H9 (cell line): ENCODE data around the gene CYBB. TPM values are rescaled to one million over a fixed set of nuclear protein-coding genes. Genes with fewer than 3 reads are reported as not detected.

Source experiments
- DNase-seq: peaks from one replicate; pipeline ENCODE4 v3.0.0-alpha.2; 2017
- H2AFZ ChIP-seq: one replicate; pipeline ENCODE4 v1.6.1; 2013; ENCODE audit warnings: mild to moderate bottlenecking, low read length, control low read depth, moderate library complexity
- H2AK5ac ChIP-seq: 2 replicates; pipeline ENCODE4 v1.6.1; 2013; ENCODE audit warnings: low read length, control low read depth, mixed read lengths; ENCODE audit not compliant: insufficient read length
- H2BK120ac ChIP-seq: one replicate; pipeline ENCODE4 v1.6.1; 2013; ENCODE audit warnings: low read depth, mild to moderate bottlenecking, low read length, control low read depth, inconsistent platforms; ENCODE audit not compliant: poor library complexity, severe bottlenecking
- H2BK12ac ChIP-seq: 2 replicates; pipeline ENCODE4 v1.6.1; 2013; ENCODE audit warnings: low read length, control low read depth, mixed read lengths, low read depth; ENCODE audit not compliant: insufficient read length
- H2BK15ac ChIP-seq: 2 replicates; pipeline ENCODE4 v1.6.1; 2013; ENCODE audit warnings: low read depth, low read length, control low read depth
- H2BK20ac ChIP-seq: one replicate; pipeline ENCODE4 v1.6.1; 2013; ENCODE audit warnings: low read depth, mild to moderate bottlenecking, low read length, control low read depth, inconsistent platforms; ENCODE audit not compliant: poor library complexity, severe bottlenecking
- H2BK5ac ChIP-seq: 2 replicates; pipeline ENCODE4 v1.6.1; 2013; ENCODE audit warnings: low read length, control low read depth, mixed read lengths; ENCODE audit not compliant: insufficient read length
- H3K14ac ChIP-seq: 2 replicates; pipeline ENCODE4 v1.6.1; 2013; ENCODE audit warnings: low read length, control low read depth; ENCODE audit not compliant: insufficient read depth
- H3K18ac ChIP-seq: 2 replicates; pipeline ENCODE4 v1.6.1; 2013; ENCODE audit warnings: low read depth, mild to moderate bottlenecking, mixed read lengths, low read length, control low read depth; ENCODE audit not compliant: insufficient read length
- H3K23ac ChIP-seq: 2 replicates; pipeline ENCODE4 v1.6.1; 2013; ENCODE audit warnings: low read length, control low read depth, mixed read lengths, low read depth; ENCODE audit not compliant: insufficient read length
- H3K23me2 ChIP-seq: 2 replicates; pipeline ENCODE4 v1.6.1; 2013; ENCODE audit warnings: low read depth, mild to moderate bottlenecking, mixed read lengths, low read length, control low read depth; ENCODE audit not compliant: insufficient read length, poor library complexity, severe bottlenecking
- H3K27ac ChIP-seq: 2 replicates; pipeline ENCODE4 v1.5.1; 2013; ENCODE audit warnings: low read length, control low read depth, mixed read lengths, low read depth; ENCODE audit not compliant: insufficient read length
- H3K27me3 ChIP-seq: 2 replicates; pipeline ENCODE4 v1.6.1; 2013; ENCODE audit warnings: low read length, control low read depth, inconsistent platforms; ENCODE audit not compliant: insufficient read depth
- H3K4ac ChIP-seq: 2 replicates; pipeline ENCODE4 v1.6.1; 2013; ENCODE audit warnings: low read depth, mild to moderate bottlenecking, control low read depth, inconsistent platforms, low read length, moderate library complexity
- H3K4me1 ChIP-seq: 2 replicates; pipeline ENCODE4 v1.6.1; 2013; ENCODE audit warnings: low read length, control low read depth, inconsistent platforms; ENCODE audit not compliant: insufficient read depth
- H3K4me2 ChIP-seq: 2 replicates; pipeline ENCODE4 v1.6.1; 2013; ENCODE audit warnings: low read length, control low read depth, mixed read lengths; ENCODE audit not compliant: insufficient read length, insufficient read depth
- H3K56ac ChIP-seq: 2 replicates; pipeline ENCODE4 v1.6.1; 2013; ENCODE audit warnings: low read depth, mild to moderate bottlenecking, mixed read lengths, low read length, control low read depth; ENCODE audit not compliant: insufficient read length
- H3K79me1 ChIP-seq: 2 replicates; pipeline ENCODE4 v1.6.1; 2013; ENCODE audit warnings: low read depth, mild to moderate bottlenecking, moderate library complexity, low read length, control low read depth, inconsistent platforms; ENCODE audit not compliant: insufficient read depth, poor library complexity, severe bottlenecking
- H3K79me2 ChIP-seq: 2 replicates; pipeline ENCODE4 v1.6.1; 2013; ENCODE audit warnings: low read length, control low read depth, inconsistent platforms; ENCODE audit not compliant: insufficient read depth
- H3K9ac ChIP-seq: 2 replicates; pipeline ENCODE4 v1.6.1; 2013; ENCODE audit warnings: low read length, control low read depth, mixed read lengths; ENCODE audit not compliant: insufficient read length; ENCODE audit errors: extremely low read depth
- H3K9me3 ChIP-seq: one replicate; pipeline ENCODE4 v1.6.1; 2013; ENCODE audit warnings: low read depth, low read length, inconsistent platforms; ENCODE audit not compliant: control insufficient read depth
- H3T11ph ChIP-seq: one replicate; pipeline ENCODE4 v1.6.1; 2013; ENCODE audit warnings: mild to moderate bottlenecking, low read length, control low read depth, inconsistent platforms
- H4K20me1 ChIP-seq: one replicate; pipeline ENCODE4 v1.6.1; 2013; ENCODE audit not compliant: control insufficient read depth, insufficient read length, insufficient read depth
- H4K5ac ChIP-seq: 2 replicates; pipeline ENCODE4 v1.6.1; 2013; ENCODE audit warnings: low read depth, mild to moderate bottlenecking, mixed read lengths, low read length, control low read depth; ENCODE audit not compliant: insufficient read length
- H4K8ac ChIP-seq: replicated peaks from 2 replicates; pipeline ENCODE4 v1.6.1; 2013; ENCODE audit warnings: low read length, control low read depth, mixed read lengths, low read depth; ENCODE audit not compliant: insufficient read length
- H4K91ac ChIP-seq: 2 replicates; pipeline ENCODE4 v1.6.1; 2013; ENCODE audit warnings: low read depth, mild to moderate bottlenecking, moderate library complexity, mixed read lengths, low read length, control low read depth; ENCODE audit not compliant: insufficient read length
- H3K27ac Mint-ChIP-seq, 3 experiments: 2 replicates in 2 of 3; 3 replicates in 1 of 3; pipeline ENCODE4 v1.8.0; 2020 to 2021; ENCODE audit warnings: mixed read lengths in 3 of 3, mild to moderate bottlenecking in 1 of 3, moderate library complexity in 1 of 3
- H3K27me3 Mint-ChIP-seq: 2 replicates; pipeline ENCODE4 v1.8.0; 2021; ENCODE audit warnings: low read depth, mild to moderate bottlenecking, moderate library complexity, mixed read lengths
- H3K36me3 Mint-ChIP-seq, 3 experiments: 2 replicates in 2 of 3; 3 replicates in 1 of 3; pipeline ENCODE4 v1.8.0; 2020 to 2021; ENCODE audit warnings: low read depth in 3 of 3, mixed read lengths in 3 of 3; ENCODE audit not compliant: insufficient read depth in 1 of 3
- H3K4me1 Mint-ChIP-seq, 2 experiments: 2 replicates each; pipeline ENCODE4 v1.8.0; 2020; ENCODE audit warnings: mixed read lengths in 2 of 2
- H3K4me3 Mint-ChIP-seq, 2 experiments: 2 replicates in 1 of 2; 3 replicates in 1 of 2; pipeline ENCODE4 v1.8.0; 2020 to 2021; ENCODE audit warnings: mild to moderate bottlenecking in 2 of 2, mixed read lengths in 2 of 2, moderate library complexity in 1 of 2
- H3K9me3 Mint-ChIP-seq, 2 experiments: 2 replicates in 1 of 2; 3 replicates in 1 of 2; pipeline ENCODE4 v1.8.0; 2020; ENCODE audit warnings: mild to moderate bottlenecking in 2 of 2, mixed read lengths in 2 of 2, moderate library complexity in 1 of 2
- WGBS: extraction: QIAGEN DNeasy Blood & Tissue Kit; methylation state at CpG from one replicate; pipeline ENCODE4 v1.1.7; 2013; ENCODE audit warnings: missing lambda C conversion rate, low lambda C conversion rate, mixed read lengths; ENCODE audit not compliant: insufficient read length; ENCODE audit errors: extremely low coverage; 5-methylcytosine and 5-hydroxymethylcytosine counted together
- total RNA-seq: library from RNA; stranded (reverse); gene quantifications from 2 replicates; pipeline ENCODE4 v1.2.1, GENCODE V29; 2021
- TF ChIP-seq, protein P1 (sequence below): fragments of 200-600 bp; sonication (generic); conservative IDR thresholded peaks from 3 replicates; pipeline ENCODE4 v1.8.0; 2021; ENCODE audit warnings: antibody characterized with exemption, mild to moderate bottlenecking

Gene CYBB
- total RNA-seq, 1 experiment from 2014 or later, result 0.07 TPM

GRCh38 chrX:37803057-37803456 lies 23.2 kb downstream of the CYBB start:
- peaks cover 44 to 48% of the 10 kb centered on the region in 2 experiments for H3K9me3 Mint-ChIP-seq
- no peaks in the 10 kb centered on the region for H3K4me1 Mint-ChIP-seq

More at GRCh38 chrX:37803057-37803456, 23.2 kb downstream of the CYBB start:
- Histone ChIP-seq H3K4me2 (no peak overlapping the region), H3K18ac (no peak overlapping the region), H3K9me3 (no peaks in the 10 kb centered on the region), H3K79me1 (no peaks in the 10 kb centered on the region), H3K23ac (no peak overlapping the region), H2AK5ac (no peak overlapping the region), H3K79me2 (no peaks in the 10 kb centered on the region), H4K8ac (no peak overlapping the region), H3K56ac (no peak overlapping the region), H4K91ac (no peak overlapping the region), H2AFZ (no peak overlapping the region), H3K4ac (no peak overlapping the region), H2BK120ac (no peak overlapping the region), H3K4me1 (no peaks in the 10 kb centered on the region), H4K20me1 (no peaks in the 10 kb centered on the region), H2BK20ac (no peak overlapping the region), H3T11ph (no peak overlapping the region), H4K5ac (no peak overlapping the region), H3K27ac (no peak overlapping the region), H2BK5ac (no peak overlapping the region), H2BK12ac (no peak overlapping the region), H3K23me2 (no peaks in the 10 kb centered on the region), H2BK15ac (no peak overlapping the region), H3K27me3 (no peaks in the 10 kb centered on the region), H3K9ac (no peak overlapping the region), H3K14ac (no peak overlapping the region)
- Mint-ChIP-seq H3K27me3 (no peaks in the 10 kb centered on the region), H3K36me3 (no peaks in the 10 kb centered on the region), H3K27ac (no peak overlapping the region; a peak in 1 of 7 replicates), H3K4me3 (no peak overlapping the region)
- no peak for DNase-seq
- TF ChIP-seq, protein P1, sequence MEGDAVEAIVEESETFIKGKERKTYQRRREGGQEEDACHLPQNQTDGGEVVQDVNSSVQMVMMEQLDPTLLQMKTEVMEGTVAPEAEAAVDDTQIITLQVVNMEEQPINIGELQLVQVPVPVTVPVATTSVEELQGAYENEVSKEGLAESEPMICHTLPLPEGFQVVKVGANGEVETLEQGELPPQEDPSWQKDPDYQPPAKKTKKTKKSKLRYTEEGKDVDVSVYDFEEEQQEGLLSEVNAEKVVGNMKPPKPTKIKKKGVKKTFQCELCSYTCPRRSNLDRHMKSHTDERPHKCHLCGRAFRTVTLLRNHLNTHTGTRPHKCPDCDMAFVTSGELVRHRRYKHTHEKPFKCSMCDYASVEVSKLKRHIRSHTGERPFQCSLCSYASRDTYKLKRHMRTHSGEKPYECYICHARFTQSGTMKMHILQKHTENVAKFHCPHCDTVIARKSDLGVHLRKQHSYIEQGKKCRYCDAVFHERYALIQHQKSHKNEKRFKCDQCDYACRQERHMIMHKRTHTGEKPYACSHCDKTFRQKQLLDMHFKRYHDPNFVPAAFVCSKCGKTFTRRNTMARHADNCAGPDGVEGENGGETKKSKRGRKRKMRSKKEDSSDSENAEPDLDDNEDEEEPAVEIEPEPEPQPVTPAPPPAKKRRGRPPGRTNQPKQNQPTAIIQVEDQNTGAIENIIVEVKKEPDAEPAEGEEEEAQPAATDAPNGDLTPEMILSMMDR, result no peak
- no CpG with 5 or more reads among the region's 2 CpGs for WGBS
